Right kidney (tissue), 1 donor: ENCODE data around the gene SMOC2.
"Not testable (repeated sequence)": the region's sequence is repeated elsewhere in the genome, so short reads cannot be mapped to it uniquely, and the experiment has no call there.

Experiments used
- DNase-seq: peaks from one replicate; pipeline ENCODE4 v3.0.0-alpha.2; 2016

Gene SMOC2

DNA sequence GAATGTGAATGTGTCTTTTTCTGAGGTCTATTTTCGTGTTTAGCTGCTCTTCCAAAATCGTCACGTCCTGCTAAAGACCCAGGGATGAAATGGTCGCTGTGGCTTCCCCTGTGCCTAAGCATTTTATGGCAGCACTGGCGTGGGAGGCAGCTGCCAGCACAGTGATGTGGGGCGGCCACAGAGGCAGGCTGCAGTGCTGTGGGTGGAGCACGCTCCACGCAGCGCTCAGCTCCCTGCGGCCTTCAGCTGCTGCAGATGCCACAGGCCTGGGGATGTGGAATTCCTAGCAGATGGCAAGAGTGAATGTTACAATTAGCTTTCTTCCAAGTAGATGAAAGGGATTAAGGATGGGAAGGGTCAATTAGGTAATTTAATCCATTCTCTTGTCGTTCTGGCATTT lies 242.6 kb downstream of the SMOC2 start:
- no peak for DNase-seq

DNA sequence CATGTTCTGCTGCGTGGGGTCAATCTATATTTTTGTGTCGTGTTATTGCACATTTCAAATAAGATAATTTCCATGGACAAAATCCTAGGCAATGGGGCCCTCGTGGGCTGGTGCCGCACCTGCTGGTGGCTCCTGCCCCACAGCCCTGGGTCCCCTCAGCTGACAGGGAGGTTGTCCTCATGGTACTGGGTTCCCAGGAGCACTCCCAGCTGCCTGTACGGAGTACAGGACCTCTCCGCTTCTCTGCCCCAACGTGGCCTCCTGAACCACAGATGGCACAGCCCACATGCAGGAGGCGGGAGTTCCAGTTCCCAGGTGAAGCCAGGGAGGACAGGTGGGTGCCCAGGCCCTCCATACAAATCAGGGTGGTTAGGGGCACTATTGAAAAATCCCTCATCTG lies 243.5 kb downstream of the SMOC2 start:
- no peak for DNase-seq

DNA sequence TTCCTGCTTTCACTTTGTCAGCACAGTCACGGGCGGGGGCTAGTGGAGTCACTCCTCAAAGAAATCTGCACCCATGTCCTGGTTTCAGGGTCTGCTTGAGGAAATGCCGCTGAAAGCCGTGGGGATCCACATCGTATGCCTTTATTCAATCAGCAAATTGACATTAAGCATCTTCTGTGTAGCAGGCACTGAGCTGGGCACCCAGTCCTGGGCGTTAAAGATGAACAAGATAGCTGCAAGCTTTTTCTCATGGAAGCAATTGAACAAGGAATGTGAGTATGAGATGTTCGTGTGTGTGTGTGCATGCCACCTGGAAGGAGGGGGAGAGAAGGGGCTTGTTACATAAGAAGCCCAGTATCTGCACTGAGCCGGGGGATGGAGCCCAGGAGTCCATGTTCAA lies 243.9 kb downstream of the SMOC2 start:
- no peak for DNase-seq

DNA sequence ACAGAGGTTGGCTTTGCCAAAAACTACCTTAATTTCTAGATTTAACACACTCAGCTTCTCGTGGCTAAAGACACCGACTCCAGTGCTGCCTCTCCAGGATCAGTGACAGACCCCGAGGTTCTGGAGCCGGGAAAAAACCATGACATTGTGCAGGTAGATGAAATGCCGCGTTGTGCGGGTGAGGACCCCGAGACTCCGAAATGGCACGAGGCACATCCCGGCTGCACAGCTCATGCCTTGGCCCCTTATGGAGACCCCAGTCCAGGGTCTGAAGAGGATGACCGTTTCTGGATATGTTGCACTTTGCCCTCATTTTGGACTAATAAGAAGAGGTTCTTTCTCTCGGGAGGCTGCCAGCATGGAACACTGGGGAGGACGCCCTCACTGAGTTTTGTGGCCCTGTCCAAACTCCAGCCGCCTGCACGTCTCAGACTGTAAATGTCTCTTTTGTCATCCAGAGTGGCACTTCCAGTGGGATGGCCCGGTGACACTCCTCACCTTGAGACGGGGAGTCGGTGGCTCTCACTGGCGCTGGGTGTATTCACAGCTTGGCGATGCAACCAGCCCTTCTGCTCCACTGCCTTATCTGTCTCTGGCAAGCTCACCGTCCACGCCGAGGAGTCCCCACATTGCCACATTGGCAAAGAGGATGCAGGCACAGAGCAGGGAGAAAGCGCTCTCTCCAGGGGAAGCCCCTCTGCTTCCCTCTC lies 245.2 kb downstream of the SMOC2 start:
- no peak for DNase-seq

DNA sequence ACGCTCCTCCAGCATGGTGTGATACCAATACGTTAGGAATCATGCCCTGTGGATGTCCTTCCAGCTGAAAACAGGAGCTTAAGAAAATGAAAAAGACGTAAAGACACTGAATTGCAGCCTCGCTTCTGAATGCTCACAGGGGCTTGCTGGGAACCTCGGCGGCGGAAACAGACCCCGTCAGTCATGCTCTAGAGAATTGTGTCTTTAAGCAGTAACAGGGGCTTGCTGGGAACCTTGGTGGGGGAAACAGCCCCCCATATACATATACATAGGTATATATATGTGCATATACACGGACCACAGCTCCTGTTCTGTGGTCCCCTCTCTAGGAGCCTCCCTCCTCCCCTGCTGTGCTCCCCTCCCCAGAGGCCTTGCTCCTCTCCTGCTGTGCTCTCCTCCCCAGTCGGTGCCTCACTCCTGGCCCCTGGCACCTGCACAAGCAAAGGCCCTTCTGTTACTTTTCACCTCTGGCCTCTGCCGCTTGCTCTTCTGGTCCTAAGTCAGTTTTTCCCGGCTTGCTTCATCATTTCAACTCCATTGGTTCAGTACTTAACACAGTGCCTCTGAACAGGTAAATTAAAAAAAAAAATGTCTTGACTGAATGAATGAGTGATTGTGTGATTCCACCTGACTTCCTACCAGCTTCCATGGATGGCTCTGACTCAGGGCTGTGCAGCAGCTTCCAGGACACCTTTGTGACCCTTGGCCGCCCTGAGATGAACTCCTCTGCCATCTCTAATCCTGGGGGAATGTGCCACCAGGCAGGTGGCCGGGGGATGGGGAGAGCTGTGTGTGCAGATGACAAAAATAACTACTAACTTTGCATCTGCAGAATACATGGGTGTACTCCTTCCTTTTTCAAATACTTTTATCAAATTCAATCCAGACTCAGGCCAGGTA lies 246.1 kb downstream of the SMOC2 start:
- no peak for DNase-seq

DNA sequence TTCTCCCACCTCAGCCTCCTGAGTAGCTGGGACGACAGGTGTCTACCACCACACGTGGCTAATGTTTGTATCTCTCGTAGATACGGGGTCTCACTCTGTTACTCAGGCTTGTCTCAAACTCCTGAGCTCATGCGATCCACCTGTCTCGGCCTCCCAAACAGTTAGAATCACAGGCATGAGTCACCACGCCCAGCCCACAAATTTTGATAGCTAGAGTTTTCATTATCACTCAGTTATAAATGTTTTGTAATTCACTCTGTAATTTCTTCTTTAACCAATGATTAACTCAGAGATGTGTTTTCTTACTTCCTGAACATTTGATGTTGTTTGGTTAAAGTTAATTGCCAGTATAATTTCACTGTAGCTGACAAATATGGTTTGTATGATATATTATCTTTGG lies 249.3 kb downstream of the SMOC2 start:
- no peak for DNase-seq

DNA sequence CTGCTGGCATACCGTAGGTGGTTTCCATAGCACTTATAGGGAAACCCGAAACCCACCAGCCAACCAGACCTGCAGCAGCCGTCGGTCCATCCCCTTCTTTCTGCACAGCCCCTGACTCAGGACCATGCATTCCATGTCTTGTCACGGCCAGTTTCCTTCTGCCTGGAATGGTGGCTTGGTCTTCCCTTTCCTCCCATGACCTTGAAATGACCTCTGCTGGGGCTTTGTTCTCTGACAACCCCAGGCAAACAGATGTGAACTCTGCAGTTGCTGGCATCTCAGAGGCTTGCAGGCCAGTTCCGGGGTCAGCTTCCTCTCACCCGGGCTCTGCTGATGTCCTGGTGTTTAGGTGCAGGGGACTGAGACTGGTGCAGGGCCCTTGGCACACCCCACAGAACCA lies 250.8 kb downstream of the SMOC2 start:
- no peak for DNase-seq

DNA sequence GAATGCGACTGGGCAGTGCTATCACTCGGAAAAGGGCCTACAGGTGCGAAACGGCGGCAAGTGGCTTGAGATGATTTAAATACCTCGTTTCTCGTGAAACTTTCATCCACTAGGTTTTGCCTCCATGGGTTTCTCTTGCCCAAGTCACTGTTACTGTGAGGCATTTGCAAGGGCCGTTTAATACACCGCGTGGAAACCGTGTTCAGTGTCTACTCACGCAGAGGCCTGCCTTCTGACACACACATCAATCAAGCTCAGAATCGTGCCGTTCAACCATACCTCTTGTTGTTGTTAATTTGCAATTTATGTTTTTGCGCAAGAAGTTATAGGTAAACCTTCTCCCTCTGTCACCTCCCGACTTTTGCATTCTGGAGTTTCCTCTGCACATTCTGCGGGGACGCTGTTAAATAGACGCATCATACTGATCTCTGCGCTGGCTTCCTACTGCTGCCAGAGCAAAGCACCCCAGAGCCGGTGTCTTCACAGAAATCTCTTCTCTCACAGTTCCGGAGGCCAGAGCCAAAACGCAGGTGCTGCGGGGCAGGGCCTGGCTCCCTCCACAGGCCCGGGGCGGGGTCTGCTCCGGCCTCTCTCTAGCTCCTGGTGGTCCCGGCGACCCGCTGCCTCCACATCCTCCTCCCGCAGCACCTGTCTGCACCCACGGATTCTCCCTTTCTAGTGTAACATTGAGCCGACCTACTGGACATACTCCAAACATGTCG lies 251.4 kb downstream of the SMOC2 start:
- no peak for DNase-seq

DNA sequence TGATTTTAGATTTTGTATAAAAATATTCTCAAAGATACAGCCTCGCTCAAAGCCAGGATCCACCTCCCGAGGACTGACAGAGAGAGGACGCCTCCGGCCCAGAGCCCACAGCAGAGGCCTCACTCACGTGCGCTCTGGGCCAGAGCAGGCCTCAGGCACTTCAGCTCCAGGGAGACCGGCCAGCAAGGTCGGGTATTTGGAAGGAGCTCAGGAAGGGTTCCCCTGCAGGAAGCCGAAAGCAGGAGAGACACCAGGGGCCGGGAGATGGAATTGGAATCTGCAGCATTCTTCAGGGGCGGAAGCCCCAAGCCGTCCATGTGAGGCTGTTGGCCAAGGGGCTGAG lies 251.9 kb downstream of the SMOC2 start:
- not testable (repeated sequence) for DNase-seq

DNA sequence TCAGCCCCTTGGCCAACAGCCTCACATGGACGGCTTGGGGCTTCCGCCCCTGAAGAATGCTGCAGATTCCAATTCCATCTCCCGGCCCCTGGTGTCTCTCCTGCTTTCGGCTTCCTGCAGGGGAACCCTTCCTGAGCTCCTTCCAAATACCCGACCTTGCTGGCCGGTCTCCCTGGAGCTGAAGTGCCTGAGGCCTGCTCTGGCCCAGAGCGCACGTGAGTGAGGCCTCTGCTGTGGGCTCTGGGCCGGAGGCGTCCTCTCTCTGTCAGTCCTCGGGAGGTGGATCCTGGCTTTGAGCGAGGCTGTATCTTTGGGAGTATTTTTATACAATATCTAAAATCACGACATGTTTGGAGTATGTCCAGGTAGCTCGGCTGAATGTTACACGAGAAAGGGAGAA lies 253.8 kb downstream of the SMOC2 start:
- DNase-seq = not testable (repeated sequence)

DNA sequence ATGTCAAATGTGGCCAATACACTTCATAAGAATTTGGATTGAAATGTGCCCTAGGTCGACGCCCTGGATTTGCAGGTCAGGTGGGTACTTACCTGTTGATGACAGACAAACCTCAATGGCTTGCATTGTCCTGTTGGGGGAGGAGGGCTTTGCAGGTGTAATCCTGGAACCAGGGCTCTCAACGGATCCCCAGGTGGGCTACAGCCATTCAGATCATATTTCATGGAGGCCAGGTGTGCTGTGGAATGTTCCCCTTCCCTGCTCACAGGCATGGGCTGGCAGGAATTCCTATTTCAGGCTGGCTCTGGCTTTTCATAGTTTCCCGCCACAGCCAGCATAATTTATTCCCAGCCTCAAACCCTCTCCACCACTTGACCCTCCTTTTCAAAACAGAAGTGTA lies 254.7 kb downstream of the SMOC2 start:
- DNase-seq = no peak

DNA sequence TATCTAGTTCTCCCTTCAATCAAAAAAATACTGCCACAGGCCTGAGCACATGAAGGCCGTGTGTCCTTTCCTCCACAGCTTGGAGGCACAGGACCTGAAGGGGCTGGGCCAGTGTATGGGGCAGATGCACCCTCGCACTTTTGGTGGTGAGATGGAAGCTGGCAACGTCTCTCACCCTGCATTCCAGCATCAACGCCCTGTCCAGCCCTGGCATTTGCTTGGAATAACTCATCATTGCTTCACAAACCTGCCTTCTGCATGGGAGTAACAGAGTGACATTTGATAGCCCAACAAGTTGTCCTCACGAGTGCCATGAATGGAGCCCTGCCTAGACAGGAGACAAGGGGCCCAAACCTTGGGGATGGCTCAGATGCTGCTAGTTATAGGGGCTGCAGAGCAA lies 257.9 kb downstream of the SMOC2 start:
- no peak for DNase-seq

DNA sequence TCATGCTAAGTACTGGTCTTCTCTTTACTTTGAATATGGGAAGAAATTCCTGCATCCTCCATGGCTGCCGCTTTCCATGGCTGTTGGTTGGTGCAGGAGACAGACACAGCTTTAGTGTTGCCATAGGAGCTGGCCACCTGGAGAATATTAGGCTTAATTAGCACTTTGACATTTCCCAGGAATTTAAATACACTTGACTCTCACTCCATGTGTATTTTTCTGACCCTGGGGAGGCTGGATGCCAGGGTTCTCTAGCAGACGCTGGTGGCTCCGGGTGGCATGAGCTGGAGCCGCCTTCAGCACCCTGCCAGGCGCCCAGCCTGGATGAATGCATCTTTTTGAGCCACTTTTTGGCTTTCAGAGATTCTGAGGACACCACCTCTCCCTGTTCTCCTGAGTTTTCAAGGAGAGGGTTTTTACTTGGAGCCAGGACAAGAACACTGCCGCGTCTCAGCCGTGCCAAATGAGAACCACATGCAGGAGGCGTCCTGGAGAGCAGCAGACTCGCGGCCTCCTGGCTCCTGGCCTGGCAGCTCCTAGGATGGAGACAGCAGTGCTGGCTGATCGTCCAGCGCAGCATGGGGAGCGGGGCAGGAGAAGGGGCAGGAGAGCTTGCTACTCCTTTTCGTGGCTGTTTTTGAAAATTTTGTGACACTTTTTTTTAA lies 258.8 kb downstream of the SMOC2 start:
- no peak for DNase-seq

DNA sequence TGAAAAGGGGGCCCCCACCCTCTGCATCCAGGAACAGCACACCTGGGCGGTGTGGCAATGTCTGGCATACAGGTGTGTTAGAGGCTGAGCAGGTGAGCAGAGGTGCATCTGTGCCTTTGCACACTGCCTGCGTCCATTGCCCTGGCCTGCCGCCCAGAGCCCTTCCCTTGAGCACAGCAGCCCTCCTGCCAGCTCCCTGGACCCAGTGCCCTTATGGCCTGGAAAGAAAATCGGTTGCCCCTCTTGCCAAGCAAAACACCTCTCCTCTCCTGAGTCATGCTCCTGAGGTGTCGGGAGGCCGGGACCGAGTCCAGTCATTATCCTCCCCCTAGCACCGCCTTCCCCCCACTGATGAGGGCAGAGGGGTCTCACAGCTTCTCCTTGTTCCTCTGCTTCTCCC lies 259.9 kb downstream of the SMOC2 start:
- no peak for DNase-seq

DNA sequence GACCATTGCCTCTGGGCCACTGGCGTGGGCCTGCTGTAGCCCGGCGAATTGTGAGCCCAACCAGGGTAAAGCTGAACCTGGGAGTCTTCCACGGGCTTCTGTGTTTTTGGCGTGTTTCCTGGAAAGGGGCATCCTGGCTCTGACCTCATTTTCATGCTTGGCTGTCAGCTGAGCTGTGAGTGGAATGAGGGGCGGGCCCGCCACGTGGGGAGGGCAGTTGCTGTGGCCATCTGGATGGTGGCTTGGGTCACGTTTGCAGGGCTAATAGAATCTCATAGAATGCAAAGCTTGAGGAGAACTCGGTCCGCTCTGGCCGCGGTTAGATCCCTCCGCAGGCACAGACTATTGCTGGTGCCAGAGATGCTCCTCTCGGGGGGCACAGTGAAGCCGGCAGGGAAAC lies 263.0 kb downstream of the SMOC2 start:
- DNase-seq = no peak

DNA sequence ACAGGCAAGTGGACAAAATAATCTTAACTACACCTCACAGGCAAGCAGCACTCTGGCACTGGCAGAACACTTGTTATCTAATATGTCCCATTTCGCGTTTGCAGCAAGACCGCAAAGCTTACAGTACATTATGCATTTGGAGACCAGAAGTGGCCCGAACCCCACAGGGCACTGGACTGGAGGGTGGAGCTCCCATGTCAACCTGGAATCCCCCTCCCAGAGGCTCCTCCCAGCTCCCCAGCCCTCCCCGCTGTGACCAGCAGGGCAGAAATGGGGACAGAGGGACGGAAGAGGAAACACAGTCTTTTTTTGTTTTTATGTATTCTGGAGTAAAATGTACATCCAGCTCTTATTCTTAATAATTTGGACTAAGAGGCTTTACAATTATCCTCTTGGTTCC lies 263.7 kb downstream of the SMOC2 start:
- no peak for DNase-seq

DNA sequence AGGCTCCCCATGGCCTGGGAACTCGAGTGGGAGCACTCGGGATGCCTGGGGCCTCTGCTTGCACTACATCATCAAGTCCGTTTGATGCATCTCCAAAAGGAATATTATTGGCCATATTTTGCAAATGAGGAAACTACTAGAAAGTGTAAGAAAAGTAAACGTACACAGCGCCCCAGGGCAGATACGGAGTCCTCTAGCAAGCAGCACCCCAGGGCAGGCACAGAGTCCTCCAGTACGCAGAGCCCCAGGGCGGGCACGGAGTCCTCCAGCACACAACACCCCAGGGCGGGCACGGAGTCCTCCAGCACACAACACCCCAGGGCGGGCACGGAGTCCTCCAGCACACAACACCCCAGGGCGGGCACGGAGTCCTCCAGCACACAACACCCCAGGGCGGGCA lies 264.3 kb downstream of the SMOC2 start:
- DNase-seq = not testable (repeated sequence)

DNA sequence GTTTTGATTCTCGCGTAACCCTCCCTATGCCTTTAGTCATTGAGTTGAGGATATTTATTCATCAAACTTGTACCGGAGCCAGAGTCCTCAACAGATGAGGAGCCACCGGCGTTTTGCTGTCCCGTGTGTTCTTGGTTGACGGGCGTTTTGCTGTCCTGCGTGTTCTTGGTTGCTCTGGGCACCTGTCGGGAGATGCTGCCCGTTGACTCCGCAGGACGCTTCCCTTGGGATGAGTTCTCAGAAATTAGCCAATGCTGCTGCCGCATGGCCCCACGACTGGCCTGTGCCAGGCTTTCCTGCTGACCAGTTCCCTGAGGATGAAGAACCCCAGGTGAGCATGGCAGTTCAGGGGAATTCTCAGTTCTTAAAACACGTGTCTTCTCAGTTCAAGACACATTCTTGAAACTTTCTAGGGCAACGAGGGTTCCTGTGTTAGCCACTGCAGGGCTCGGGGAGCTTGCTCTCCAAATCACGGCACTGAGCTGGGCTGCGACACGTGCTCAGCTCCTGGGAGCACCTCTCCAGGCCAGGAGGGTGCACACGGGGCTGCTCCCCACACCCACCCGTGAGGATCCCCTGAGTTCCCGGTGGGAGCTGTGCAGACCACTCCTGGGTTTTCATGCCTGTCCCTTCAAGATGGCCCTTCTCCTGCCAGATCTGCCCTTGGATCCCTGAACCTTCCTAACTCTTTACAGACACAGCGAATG lies 265.6 kb downstream of the SMOC2 start:
- DNase-seq = no peak

DNA sequence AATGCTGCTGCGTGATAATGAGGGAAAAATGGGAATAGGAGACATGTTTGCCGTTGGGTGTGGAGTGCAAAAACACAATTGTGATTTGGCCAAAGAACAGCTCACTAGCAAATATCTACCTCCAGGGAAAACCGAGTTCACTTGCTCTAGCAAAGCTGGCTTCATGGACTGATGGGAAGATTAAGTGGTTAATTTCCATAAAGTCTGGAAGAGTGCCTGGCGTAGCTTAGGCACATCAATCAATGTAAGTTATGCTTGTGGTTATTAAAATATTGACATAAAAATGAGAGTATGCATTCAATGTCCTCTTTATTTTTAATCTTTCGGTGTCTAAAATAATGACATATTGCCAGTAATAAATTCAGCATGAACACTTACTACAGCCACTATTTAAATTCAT lies 267.5 kb downstream of the SMOC2 start:
- DNase-seq = no peak

DNA sequence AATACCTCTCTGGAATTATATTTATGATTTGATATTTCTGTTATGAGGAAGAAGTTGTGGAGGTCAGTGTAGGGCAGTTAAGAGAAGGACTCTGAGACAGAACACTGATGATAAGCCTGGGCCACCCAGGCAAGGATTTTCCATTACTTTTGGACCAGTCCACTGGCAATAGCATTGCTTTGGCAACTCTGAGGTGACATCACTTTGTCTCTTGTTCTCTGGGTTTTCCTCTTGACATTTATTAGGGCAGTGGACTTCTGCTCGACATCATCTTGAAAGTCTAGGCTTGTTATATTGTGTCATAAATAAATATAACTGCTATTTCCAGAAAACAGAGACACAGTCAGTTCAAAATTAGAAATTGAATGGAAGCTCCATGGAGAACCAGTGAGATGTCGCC lies 268.0 kb downstream of the SMOC2 start:
- DNase-seq = no peak

DNA sequence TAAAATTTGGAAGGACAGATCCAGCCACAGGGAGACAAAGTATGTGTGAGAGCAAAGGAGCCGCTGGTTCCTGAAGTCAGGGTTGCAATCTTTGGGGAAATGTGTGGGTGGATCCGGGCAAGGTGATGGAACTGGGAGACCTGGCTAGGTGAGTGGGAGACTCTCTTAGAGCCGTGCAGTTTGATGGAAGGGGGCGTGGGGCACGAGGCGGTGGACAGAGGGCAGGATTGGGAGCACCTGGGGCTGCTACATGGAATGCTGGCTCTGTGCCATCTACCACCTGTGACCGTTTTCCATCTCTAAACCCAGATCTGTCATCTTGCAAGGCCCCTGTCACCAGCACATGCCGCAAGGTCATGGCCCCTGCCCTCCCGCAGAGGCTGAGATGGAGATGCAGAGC lies 268.4 kb downstream of the SMOC2 start:
- no peak for DNase-seq

DNA sequence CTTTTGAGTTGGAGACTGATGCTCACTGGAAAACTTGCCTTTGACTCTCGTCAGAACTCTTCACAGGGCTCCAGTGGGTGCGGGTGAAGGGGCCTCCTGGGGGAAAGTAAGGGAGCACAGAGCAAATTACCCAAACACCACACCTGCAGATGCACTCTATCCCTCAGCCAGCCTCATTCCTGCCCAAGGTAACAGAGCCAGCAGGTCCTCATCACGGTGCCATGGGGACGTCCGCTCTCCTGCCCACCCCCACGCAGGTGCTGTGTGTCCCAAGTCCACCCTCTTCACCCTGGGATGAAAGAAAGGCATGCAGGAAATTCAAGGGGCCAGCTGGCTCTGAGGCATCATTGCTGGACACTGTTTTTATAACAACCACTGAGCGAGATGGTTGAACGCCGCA lies 269.0 kb downstream of the SMOC2 start:
- no peak for DNase-seq
